Esophagus squamous epithelium (tissue), 4 donors: ENCODE data around the gene RARS2.

ENCODE experiments used
- CTCF ChIP-seq, 6 experiments: fragments of 450-650 bp in 4 of 6; fragments of 200-600 bp in 2 of 6; sonication (generic) in 2 of 6; IDR thresholded peaks; one replicate each; pipeline ENCODE4 v1.5.1; 2016 to 2019; ENCODE audit warnings: antibody characterized with exemption in 6 of 6, mild to moderate bottlenecking in 4 of 6, moderate library complexity in 4 of 6
- POLR2A ChIP-seq, 4 donors: fragments of 450-650 bp; IDR thresholded peaks; one replicate each; pipeline ENCODE4 v1.6.1; 2017; ENCODE audit warnings: antibody characterized with exemption in 4 of 4, mild to moderate bottlenecking in 4 of 4, moderate library complexity in 3 of 4

- TF ChIP-seq CTCF (IDR thresholded peaks at IDR 0.05) (no peak), POLR2A (IDR thresholded peaks at IDR 0.05) (no peak)
These were observed 75.0 kb downstream of the RARS2 start for GRCh38 chr6:87514831-87515230.
